ENCODE measurements around the gene STRN. TPM values are rescaled to one million over a fixed set of nuclear protein-coding genes. Genes with fewer than 3 reads are reported as not detected.
"Not testable (repeated sequence)": the region's sequence is repeated elsewhere in the genome, so short reads cannot be mapped to it uniquely, and the experiment has no call there.

Gene STRN
- total RNA-seq, 1 donor from 2014 or later = 19.4 TPM

- DNase-seq (ENCODE audit: low read depth in 2 of 2) = no peak
These were observed 50.7 kb downstream of the STRN start for GRCh38 chr2:36915627-36916026.

GRCh38 chr2:36912695-36913094 is 53.6 kb downstream of the STRN start:
- DNase-seq (ENCODE audit: low read depth in 2 of 2) = peak in 1 of 2 donors; percentile 41

GRCh38 chr2:36911012-36911411 is 55.3 kb downstream of the STRN start:
- no peak for DNase-seq (ENCODE audit: low read depth in 2 of 2)

- no peak for DNase-seq (ENCODE audit: low read depth in 2 of 2)
These were observed 60.1 kb downstream of the STRN start for GRCh38 chr2:36906277-36906676.

- DNase-seq (ENCODE audit: low read depth in 2 of 2) = no peak
These were observed 61.7 kb downstream of the STRN start for GRCh38 chr2:36904636-36905035.

GRCh38 chr2:36902385-36903120 is 63.8 kb downstream of the STRN start:
- DNase-seq (ENCODE audit: low read depth in 2 of 2) = no peak

- DNase-seq (ENCODE audit: low read depth in 2 of 2) = peak in 1 of 2 donors; percentile 24
These were observed 73.5 kb downstream of the STRN start for GRCh38 chr2:36892805-36893204.

GRCh38 chr2:36889795-36890194 is 76.5 kb downstream of the STRN start:
- DNase-seq (ENCODE audit: low read depth in 2 of 2) = peak; percentile 33 to 96

- not testable (repeated sequence) for DNase-seq (ENCODE audit: low read depth in 2 of 2)
These were observed 79.2 kb downstream of the STRN start for GRCh38 chr2:36887095-36887494.

- no peak for DNase-seq (ENCODE audit: low read depth in 2 of 2)
These were observed 79.7 kb downstream of the STRN start for GRCh38 chr2:36886664-36887063.

GRCh38 chr2:36885605-36886004 is 80.7 kb downstream of the STRN start:
- no peak for DNase-seq (ENCODE audit: low read depth in 2 of 2)

GRCh38 chr2:36882532-36882931 is 83.8 kb downstream of the STRN start:
- DNase-seq (ENCODE audit: low read depth in 2 of 2) = no peak

GRCh38 chr2:36881816-36882215 is 84.5 kb downstream of the STRN start:
- DNase-seq (ENCODE audit: low read depth in 2 of 2) = no peak

- DNase-seq (ENCODE audit: low read depth in 2 of 2) = no peak
These were observed 87.9 kb downstream of the STRN start for GRCh38 chr2:36878429-36878828.

GRCh38 chr2:36871068-36871707 is 95.1 kb downstream of the STRN start:
- DNase-seq (ENCODE audit: low read depth in 2 of 2) = no peak

- no peak for DNase-seq (ENCODE audit: low read depth in 2 of 2)
These were observed 96.7 kb downstream of the STRN start for GRCh38 chr2:36869606-36870005.

GRCh38 chr2:36861896-36862295 is 104.4 kb downstream of the STRN start:
- DNase-seq (ENCODE audit: low read depth in 2 of 2) = no peak

- DNase-seq (ENCODE audit: low read depth in 2 of 2) = no peak
These were observed 107.0 kb downstream of the STRN start for GRCh38 chr2:36859366-36859792.

GRCh38 chr2:36858551-36859365 is 107.6 kb downstream of the STRN start:
- no peak for DNase-seq (ENCODE audit: low read depth in 2 of 2)

GRCh38 chr2:36857713-36858112 is 108.6 kb downstream of the STRN start:
- no peak for DNase-seq (ENCODE audit: low read depth in 2 of 2)

GRCh38 chr2:36855429-36855828 is 110.9 kb downstream of the STRN start:
- DNase-seq (ENCODE audit: low read depth in 2 of 2) = no peak

- DNase-seq (ENCODE audit: low read depth in 2 of 2) = no peak
These were observed 112.1 kb downstream of the STRN start for GRCh38 chr2:36854241-36854640.
